GM21423 (cell line): Measurements from ENCODE around the gene SPACA9.

Experiments used
- ATAC-seq: cut with Tn5 transposase; IDR thresholded peaks from one replicate; pipeline ENCODE4 v1.9.1; 2021; ENCODE audit warnings: mild to moderate bottlenecking, moderate library complexity; ENCODE audit not compliant: unreplicated experiment

SPACA9 gene

DNA sequence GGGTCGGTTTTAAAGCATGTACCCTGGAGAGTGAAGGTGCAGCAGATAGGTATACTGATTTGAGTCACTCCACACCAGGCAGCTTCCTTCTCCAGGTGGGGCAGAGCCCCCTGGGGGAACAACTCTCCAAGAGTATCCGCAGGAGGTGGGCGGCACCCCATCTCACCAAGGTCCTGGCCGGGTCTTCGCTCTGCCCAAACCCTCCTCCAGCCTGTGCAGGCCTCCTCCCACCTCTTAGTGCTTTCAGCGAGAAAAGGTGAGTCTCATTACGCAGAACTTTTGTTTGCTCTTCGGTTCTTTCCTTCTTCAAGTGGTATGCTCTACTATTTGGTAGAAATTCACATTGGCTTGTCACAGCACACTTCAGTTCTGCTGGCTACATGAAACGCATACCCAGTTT lies 13.7 kb downstream of the SPACA9 start:
- no peak for ATAC-seq

DNA sequence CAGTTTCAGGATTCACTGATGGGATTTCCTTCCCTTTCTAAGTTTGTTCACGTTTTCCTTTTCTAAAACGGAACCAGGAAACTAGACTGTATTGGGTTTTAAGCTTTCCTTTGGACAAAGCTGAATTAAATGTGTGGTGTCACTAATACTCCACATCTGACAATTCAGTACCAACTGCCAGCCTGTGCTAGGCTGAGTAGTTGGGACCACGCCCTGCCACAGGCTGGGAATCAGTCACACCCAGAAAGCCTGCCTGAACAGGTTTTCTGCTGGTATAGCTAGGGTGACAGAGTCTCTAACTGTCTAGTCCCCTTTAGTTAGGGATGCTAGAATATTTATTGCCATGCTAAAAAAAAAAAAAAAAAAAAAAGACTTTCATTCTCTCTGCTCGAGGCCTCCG lies 15.6 kb downstream of the SPACA9 start:
- no peak for ATAC-seq

DNA sequence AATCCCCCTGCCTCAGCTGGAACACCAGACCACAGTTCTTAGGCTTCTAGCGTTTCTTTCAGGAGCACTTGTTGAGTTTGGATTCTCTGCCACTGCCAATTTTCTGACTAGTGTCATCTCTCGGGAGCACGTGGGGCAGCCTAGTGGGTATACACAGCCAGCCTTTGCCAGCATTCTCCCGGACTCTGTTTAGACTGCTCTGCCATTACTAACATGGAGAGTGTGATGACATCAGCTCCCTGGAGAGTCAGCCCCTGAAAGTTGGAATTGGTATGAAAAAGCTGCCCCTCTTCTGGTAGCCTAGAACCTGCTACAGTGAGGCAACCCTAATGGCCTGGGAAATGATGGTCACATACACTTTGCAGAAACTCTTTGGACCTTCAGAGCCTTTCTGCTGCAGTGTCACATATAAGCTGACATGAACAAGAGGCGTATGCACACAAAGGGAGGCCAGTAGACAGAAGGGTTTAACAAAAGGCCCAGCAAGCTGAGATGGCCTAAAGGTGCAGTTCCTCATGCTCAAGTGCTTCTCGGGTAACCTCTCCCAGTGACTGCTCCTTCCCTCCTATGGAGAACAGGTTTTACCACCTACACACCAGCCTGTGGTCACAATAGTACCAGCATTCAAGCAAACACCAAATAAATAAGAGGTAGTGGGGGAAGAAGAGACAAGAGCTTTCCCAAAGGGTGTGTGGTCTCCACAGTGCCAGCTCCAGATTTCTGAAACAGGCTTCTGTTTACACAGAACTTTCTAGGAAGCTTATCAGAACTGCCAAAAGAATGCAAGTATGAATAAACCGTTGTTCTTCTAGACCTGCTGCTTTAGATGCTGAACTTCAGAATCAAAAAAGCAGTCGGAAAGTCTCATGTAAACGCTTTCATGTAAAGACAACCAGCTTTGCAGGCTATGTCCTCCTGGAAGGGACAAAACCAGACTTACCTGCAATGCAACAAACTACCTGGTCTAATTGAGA lies 16.5 kb downstream of the SPACA9 start:
- no peak for ATAC-seq

DNA sequence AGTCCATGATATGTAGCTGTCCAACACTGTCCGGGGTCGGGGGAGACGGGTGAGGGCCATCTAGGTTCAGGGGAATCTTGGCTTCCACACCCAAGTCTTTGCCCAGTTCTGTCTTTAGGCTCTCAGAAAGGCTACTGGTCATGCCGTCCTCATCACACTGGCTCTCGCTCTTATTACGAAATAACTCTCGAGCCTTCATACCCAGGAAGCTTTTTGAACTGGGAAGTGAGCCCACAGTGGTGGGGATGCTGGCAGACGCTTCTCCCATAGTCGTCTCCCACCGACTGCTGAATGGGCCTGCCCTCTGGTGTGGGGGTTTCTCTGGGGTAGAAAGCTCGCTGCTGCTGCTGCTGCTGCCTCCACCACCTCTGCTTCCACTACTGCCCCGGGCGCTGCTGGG lies 17.6 kb downstream of the SPACA9 start:
- ATAC-seq = no peak

DNA sequence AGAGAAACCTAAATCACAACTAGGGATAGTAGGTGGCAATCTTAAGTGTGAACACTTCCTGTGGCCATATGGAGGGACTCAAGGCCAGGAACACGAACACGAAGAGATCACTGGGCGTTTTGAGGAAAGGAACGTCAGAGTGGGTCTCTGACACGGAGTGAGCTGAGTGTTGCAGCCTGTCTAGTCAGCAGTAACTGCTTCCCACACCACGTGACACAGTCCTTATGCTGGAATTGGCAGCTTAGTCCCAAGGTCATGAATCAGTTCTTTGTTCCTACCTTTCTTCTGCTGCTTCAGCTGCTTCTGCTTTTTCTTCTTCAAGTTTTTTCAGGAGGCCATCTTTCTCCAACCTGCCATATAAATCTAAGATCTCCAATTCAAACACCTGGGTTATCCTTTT lies 18.2 kb downstream of the SPACA9 start:
- no peak for ATAC-seq

DNA sequence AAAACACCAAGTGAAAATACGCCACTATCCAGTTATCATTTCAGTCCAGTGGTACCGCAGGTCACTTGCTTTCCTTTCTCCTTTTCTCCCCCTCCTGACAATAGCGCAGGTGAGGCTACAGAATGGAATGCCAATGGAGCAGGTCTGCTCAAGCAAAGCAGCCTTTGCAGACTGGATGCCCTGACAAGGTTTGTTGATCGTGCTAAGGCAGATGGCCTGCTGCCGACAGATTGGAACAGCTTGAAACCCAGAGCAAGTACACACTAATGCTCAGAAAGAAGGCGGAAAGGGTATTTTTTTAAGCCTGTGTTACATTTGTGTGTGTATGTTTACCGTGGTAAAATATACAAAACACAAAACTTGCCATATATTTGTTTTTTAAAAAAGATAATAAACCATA lies 19.4 kb downstream of the SPACA9 start:
- no peak for ATAC-seq

DNA sequence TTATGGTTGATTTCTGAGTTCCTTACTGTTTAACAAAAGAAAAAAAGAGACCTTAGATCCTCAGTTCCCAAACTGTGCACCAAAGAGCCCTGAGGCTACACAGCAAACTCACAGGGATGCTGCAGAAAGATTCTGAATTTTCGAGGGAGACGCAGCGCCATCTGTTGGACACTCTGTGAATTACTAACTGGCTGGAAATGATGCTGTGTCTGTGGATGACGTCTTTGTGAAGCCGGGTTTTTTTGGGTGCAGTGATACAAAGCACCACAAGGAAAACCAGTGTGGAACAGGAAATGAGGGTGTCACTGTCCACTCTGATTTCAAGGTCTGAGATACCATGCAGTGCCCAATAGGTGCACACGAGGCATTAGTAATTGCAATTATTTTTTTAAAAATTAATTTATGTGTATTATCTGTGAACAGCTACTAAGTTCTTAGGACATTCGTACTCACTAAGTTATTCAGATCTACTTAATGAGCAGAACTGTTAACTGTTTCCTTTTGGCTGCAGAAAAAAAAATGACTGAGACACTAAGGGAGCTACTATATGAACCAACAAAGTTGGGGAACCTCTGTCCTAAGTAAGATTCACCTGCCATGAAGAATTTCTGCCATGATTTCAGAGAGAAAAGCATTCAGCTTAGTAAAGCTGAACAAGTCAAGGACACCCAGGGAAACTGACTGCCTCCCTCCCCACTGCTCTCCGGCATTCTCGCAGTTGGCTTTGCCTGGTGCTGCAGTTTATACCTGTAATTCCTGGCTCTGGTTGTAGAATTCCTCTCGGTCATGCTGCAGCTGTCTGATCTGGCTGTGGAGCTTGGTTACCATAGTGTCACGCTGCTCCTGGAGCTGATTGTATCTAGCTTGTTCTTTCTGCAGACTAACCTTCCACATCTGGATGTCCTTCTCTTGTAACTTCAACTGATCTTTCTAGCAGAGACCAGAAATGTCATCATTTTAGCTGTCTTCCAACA lies 23.4 kb downstream of the SPACA9 start:
- no peak for ATAC-seq

DNA sequence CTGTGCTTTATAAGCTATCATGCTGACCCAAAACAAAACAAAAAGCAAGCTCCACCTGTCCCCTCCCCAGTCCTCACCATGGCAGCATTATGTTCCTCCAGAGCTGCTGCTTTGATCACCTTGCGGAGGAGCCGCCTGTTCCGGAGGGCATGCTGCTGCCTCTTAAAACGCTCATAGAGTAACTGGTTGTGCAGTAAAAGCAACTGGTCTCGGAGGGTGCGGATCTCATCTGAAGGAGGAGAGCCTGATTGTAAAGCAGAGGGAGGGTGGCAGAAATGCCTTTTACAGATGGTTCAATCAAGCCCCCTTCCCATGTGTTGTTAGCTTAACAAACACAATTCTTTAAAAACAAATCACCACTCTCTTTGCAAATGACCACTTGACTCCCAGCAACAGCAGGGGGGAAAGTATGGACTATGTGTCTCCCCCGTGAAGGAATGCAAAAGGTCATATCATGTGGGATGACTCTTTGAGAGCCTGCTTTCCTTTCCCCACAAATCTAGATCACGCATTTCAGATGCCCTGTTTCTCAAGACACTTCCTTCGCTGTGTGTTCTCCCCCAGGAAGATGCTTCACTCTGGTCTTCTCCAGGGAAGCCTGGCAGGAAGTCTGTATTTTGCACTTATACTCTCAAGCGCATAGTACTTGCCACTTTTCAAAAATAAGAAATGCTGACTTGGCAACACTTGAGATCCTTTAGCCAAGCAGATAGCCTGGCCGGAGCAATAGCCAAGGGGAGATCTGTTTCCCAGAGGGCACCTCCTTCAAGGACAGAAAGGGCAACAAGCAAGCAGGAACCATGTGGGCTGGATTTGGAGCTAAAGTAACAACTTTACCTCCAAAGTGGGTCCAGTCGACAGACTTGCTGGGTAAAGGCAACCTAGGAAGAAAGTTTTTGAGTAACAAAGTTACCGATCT lies 25.1 kb downstream of the SPACA9 start:
- no peak for ATAC-seq

DNA sequence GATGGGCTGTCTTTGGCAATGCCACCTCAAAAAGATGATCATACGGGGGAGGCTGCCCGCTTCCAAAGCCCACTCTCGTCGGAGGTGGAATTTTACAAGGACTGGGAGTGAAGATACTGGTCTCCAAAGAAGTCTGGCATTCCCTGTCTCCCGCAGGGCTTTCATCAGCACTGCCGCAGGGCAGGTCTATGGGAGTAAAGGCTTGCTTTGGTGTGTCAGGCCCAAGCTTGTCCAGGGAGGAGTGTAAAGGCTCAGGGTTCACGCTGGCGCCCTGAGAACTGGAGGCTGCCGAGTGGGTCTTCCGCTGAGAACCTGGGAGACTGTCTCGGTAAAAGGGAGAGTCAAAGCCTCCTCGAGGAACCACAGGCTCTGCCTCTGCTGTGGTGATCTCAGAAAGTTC lies 27.0 kb downstream of the SPACA9 start:
- no peak for ATAC-seq

DNA sequence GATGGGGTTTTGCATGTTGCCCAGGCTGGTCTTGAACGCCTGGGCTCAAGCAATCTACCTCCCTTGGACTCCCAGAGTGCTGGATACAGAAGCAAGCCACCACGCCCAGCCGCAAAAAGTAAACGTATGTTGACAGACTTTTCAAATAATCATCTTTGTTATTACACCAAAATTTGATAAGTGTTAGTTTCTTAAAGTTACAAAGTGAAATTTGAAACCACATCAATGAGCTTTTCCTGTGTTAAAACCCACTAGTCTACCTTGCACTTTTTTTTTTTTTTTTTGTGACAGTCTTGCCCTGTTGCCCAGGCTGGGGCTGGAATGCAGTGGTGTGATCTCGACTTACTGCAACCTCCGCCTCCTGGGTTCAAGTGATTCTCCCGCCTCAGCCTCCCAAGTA lies 29.9 kb downstream of the SPACA9 start:
- no peak for ATAC-seq

DNA sequence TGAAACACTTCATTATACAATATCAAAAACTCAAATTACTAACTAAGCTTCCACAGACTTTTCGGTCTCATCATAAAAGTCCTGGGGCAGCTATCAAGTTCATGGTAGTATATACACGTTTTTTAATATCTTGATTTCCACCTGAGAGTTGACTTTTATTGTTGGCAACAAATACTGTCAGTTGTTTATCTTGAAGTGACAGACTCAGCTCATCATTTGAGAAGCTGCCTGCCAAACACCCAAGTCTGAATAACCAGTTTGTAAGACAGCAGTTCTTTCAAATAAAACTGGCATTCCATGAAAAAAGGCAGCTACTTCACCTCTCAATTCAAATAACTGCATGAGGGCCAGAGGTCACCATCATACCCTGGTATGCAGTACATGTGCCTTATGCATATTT lies 30.6 kb downstream of the SPACA9 start:
- no peak for ATAC-seq

DNA sequence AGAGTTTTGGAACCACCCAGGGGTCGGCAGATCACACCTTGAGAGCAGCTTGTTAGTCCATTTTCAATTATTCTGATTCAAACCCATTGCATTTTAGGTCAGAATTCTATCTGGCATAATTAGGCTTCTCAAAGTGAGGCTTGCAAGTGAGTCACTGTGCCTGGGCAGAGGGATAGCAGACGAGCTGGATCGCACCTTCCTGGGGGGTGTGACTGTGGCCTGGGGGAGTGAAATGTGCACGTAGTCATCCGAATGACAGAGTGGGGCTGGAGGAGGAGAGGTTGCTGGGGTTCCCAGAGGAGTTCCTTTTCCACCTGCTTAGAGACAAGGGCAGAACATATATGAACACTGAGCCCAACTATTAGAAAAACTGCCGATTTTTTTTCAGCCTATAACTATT lies 31.7 kb downstream of the SPACA9 start:
- ATAC-seq = no peak

DNA sequence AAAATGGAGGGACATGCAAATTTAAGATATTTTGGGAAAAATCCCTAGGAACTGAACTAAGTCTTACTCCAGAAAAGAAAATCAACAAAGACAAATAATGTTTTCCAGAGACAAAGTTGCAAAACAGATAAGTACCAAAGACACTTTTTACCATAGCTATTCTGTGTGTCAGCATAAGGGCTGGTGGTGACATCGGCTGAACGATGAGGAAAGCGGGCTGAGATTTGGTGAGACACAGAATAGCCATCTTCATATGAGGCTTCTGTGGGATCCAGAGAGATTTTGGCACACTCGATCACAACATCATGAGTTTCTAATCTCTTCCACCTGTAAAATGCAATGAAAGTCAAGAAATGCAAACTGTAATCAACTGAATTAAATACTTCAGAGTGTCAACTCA lies 33.4 kb downstream of the SPACA9 start:
- ATAC-seq = no peak

DNA sequence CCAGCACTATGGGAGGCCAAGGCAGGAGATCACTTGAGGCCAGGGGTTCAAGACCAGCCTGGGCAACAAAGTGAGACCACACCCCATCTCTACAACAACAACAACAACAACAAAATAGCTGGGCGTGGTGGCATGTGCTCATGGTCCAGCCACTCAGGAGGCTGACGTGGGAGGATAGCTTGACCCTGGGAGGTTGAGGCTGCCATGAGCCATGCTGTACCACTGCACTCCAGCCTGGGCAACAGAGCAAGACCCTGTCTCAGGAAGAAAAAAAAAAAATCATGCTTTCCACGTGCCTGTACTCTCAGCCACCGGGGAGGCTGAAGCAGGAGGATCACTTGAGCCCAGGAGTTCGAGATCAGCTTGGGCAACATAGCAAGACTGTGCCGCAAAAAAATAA lies 36.2 kb downstream of the SPACA9 start:
- no peak for ATAC-seq

DNA sequence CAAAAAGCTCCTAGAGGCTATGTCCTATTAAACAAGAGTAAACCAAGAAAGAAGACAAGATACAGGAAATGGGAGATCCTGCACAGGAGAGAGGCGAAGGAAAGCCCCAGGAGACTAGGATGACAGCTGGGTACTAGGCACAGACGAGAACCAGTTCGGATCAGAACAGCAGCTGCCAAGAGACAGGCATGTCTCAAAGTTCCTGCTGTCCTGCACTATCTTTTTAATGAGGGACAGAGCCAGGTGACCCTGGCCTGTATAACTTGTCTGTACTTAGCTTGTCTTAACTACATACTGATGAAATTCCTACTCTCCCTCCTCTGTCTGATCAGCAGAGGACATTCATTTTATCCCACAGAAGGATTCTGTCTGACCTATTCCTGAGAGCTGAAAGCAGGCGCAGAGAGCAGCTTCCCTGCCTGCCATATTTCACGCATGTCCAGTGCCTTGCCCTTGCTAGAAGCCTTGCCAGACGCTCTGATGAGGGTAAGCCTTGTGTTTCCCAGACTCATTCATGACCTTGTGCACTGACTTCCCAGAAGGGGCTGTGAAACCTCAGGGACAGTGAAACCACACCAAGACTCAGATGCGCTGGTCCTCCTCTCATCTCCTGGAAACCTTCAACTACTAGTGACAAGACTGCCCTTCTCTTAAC lies 41.0 kb downstream of the SPACA9 start:
- ATAC-seq = no peak

DNA sequence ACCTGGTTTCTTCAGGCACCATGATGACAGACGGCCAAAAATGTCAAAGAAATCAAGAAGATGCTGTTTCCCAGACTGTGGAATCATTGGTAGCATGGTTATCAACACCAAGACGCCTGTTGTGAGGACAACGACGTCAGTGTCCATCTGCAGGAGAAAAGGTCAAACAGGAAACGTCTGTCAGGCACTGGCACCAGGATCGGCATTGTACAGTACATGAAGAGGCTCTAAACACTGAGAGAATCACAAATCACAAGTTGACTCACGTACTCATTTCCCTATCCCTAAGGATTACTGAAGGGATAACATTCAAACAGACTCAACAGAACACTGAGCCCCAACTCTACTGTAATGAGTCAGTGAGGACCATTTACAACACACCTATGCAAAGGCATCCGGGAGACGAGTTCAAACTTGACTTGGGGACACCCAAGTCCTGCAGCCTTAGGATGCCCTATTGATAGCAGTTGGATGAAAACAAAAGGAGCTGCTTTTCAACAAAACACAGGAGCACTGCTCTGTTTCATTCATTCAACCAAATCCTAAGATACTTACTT lies 44.7 kb downstream of the SPACA9 start:
- no peak for ATAC-seq

DNA sequence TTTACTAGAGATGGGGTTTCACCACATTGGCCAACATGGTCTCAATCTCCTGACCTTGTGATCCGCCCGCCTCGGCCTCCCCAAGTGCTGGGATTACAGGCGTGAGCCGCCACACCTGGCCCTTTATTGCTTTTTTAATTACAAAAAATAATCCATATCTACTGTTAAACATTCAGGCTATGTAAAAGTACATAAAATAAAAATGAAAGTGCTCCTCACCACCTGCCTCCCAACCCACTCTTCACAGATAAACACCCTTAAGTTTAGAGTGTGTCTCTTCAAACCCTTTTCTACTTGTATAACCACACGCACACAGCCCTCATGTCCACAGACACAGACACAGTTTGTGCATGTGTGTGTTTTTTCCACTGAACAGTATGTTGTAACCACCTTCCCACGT lies 49.0 kb downstream of the SPACA9 start:
- no peak for ATAC-seq

DNA sequence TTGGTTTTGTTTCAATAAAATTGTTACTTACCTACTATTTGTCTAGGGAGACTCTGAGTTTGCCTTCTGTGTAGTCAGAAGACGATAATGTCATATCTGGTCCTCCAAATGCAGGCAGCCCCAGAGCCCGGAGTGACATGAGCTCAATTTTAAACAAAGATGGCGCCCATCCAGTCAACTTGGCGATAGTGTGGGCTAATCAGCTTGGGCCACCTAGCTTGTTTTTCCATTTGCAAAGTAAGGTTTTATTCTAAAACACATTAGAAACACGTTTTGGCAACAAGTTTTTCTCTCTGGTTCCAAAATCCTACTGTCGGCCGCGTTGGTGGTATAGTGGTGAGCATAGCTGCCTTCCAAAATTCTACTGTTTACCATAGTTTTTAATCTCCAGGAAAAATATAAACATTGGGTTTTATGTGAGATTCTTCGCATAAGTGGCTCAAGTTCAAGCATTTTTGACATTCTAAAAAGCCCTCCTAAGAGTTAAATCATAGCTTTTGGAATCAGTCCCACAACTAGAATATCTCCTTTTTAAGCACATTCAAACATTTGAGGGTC lies 52.6 kb downstream of the SPACA9 start:
- ATAC-seq = no peak

DNA sequence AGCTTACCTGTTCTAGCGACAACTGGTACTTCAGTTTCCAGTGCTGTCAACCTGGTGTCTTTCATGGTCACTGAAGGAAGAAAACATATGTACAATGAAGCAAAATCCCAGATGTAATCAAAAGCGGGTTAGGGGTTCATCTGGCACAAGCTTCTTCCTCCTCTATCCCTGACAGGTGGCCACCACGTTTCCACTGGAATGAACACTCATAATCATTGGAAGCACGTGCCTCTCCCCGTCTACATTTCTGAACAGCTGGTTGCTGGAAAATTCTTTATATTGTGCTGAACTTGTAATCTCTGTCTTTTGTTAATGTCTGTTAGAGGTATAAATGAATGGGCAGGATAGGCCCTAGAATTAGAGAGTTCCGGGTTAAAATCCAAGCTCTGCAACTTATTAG lies 56.3 kb downstream of the SPACA9 start:
- ATAC-seq = no peak
